GM12872 (cell line): ENCODE measurements around the gene CRYBA4.

Source experiments
- TF ChIP-seq, protein P1 (sequence below): IDR thresholded peaks from 3 replicates; pipeline ENCODE4 v1.5.1; 2011; ENCODE audit warnings: low read depth, mild to moderate bottlenecking, low read length, moderate library complexity; ENCODE audit not compliant: insufficient read depth

CRYBA4 gene

DNA sequence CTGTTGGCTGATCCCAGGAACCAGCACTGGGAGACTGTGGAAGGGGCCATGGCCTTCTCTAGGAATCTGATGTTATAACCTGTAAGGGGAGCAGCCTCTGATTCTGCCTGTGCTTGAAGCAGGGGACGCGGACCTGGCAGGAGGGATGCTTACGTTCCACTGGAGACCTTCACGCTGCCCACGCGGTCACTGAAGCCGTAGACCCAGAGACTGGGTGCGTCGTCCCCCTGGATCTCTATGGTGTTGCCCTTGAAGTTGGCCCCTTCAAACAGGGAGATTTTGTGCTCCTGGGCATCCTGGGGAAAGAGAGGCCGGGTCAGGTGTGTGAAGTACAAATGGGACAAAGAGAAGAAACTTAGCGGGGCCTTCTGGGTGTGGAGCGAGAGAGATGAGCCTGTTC, 20.0 kb upstream of the CRYBA4 start:
- TF ChIP-seq, protein P1, sequence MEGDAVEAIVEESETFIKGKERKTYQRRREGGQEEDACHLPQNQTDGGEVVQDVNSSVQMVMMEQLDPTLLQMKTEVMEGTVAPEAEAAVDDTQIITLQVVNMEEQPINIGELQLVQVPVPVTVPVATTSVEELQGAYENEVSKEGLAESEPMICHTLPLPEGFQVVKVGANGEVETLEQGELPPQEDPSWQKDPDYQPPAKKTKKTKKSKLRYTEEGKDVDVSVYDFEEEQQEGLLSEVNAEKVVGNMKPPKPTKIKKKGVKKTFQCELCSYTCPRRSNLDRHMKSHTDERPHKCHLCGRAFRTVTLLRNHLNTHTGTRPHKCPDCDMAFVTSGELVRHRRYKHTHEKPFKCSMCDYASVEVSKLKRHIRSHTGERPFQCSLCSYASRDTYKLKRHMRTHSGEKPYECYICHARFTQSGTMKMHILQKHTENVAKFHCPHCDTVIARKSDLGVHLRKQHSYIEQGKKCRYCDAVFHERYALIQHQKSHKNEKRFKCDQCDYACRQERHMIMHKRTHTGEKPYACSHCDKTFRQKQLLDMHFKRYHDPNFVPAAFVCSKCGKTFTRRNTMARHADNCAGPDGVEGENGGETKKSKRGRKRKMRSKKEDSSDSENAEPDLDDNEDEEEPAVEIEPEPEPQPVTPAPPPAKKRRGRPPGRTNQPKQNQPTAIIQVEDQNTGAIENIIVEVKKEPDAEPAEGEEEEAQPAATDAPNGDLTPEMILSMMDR: no peak

DNA sequence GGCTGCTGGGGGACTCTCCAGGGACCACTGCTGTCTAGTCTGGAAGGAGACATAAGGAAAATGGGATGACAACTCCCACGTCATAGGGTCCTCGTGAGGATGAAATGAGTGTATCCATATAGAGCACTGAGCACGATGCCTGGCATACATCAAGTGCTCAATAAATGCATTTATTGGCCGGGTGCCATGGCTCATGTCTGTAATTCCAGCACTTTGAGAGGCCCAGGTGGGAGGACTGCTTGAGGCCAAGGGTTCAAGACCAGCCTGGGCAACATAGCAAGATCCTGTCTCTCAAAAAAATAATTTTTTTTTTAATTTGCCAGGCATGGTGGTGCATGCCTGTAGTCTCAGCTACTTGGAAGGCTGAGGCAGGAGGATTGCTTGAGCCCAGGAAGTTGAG, 19.6 kb upstream of the CRYBA4 start:
- TF ChIP-seq, protein P1: no peak

- TF ChIP-seq, protein P1: no peak
Measured at GRCh38 chr22:26604368-26604767, 17.4 kb upstream of the CRYBA4 start.

GRCh38 chr22:26606611-26607010, 15.2 kb upstream of the CRYBA4 start:
- TF ChIP-seq, protein P1: no peak

GRCh38 chr22:26608129-26608528, 13.6 kb upstream of the CRYBA4 start:
- TF ChIP-seq, protein P1: no peak

- TF ChIP-seq, protein P1: no peak
Measured at GRCh38 chr22:26609287-26609686, 12.5 kb upstream of the CRYBA4 start.

GRCh38 chr22:26610072-26610958, 11.4 kb upstream of the CRYBA4 start:
- TF ChIP-seq, protein P1: no peak
